Measurements from ENCODE around the gene UBE2L3. TPM values are rescaled to one million over a fixed set of nuclear protein-coding genes. Genes with fewer than 3 reads are reported as not detected.

UBE2L3 gene
- total RNA-seq, 1 donor from 2014 or later, result 47.9 TPM

- no peak for ATAC-seq
- Histone ChIP-seq H3K4me3 (peak overlapping the region; percentile 76), H3K4me1 (peaks cover 20% of the 10 kb centered on the region), H3K27me3 (ENCODE audit: low read depth) (no peaks in the 10 kb centered on the region), H3K27ac (peak overlapping the region; percentile 56), H3K36me3 (no peaks in the 10 kb centered on the region), H3K9me3 (no peaks in the 10 kb centered on the region)
- no peak for DNase-seq
- TF ChIP-seq, protein P1, sequence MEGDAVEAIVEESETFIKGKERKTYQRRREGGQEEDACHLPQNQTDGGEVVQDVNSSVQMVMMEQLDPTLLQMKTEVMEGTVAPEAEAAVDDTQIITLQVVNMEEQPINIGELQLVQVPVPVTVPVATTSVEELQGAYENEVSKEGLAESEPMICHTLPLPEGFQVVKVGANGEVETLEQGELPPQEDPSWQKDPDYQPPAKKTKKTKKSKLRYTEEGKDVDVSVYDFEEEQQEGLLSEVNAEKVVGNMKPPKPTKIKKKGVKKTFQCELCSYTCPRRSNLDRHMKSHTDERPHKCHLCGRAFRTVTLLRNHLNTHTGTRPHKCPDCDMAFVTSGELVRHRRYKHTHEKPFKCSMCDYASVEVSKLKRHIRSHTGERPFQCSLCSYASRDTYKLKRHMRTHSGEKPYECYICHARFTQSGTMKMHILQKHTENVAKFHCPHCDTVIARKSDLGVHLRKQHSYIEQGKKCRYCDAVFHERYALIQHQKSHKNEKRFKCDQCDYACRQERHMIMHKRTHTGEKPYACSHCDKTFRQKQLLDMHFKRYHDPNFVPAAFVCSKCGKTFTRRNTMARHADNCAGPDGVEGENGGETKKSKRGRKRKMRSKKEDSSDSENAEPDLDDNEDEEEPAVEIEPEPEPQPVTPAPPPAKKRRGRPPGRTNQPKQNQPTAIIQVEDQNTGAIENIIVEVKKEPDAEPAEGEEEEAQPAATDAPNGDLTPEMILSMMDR (IDR thresholded peaks at IDR 0.05), result no peak
- intact Hi-C loops (cut with DNase I), result no loop called here
Measured at GRCh38 chr22:21657020-21657359, 89.5 kb downstream of the UBE2L3 start.

- H3K4me1 ChIP-seq, result peaks cover 16% of the 10 kb centered on the region
- no peaks in the 10 kb centered on the region for H3K27me3 ChIP-seq (ENCODE audit: low read depth)
- peak overlapping the region; percentile 76 for H3K4me3 ChIP-seq
- H3K36me3 ChIP-seq, result no peaks in the 10 kb centered on the region
- intact Hi-C loops (cut with DNase I), result no loop called here
- H3K27ac ChIP-seq, result peak overlapping the region; percentile 56
- no peaks in the 10 kb centered on the region for H3K9me3 ChIP-seq
- ATAC-seq, result peak; percentile 93 to 97
- peak; percentile 91 for DNase-seq
- TF ChIP-seq, protein P1 (IDR thresholded peaks at IDR 0.05), result peak; percentile 36
Measured at GRCh38 chr22:21657360-21658032, 90.0 kb downstream of the UBE2L3 start.

DNA sequence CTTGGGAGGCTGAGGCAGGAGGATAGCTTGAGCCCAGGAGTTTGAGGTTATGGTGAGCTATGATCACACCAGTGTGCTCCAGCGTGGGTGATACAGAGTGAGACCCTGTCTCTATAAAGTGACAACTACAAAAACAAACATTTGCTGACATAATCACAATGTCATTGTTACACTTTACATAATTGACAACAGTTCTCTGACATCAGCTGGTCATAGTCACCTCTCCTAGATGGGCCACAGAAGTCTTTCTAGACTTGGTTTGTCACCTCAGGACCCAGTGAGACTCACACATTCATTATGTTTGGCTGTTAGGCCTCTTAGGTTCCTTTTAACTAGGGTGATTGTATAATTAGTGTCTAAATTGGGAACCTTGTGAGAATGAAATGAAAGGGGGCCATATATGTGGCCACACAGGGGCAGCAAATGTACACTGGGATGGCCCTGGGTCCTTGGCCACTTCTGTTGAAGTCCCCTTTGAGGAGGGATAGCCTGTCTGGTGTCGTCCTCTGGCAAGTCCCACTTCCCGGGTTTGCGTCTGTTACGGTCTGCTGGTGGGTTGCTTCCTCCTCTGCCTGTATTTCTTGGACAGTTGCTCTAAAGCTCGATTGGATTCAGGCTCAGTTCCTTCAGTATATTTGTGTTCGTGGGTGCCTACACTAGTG lies 92.5 kb downstream of the UBE2L3 start:
- no peak overlapping the region for H3K27ac ChIP-seq
- H3K4me1 ChIP-seq, result peaks cover 13% of the 10 kb centered on the region
- DNase-seq, result no peak
- no peaks in the 10 kb centered on the region for H3K36me3 ChIP-seq
- no peak overlapping the region for H3K4me3 ChIP-seq
- H3K9me3 ChIP-seq, result no peaks in the 10 kb centered on the region
- TF ChIP-seq, protein P1 (IDR thresholded peaks at IDR 0.05), result no peak
- intact Hi-C loops (cut with DNase I), result no loop called here
- no peak for ATAC-seq
- no peaks in the 10 kb centered on the region for H3K27me3 ChIP-seq (ENCODE audit: low read depth)

DNA sequence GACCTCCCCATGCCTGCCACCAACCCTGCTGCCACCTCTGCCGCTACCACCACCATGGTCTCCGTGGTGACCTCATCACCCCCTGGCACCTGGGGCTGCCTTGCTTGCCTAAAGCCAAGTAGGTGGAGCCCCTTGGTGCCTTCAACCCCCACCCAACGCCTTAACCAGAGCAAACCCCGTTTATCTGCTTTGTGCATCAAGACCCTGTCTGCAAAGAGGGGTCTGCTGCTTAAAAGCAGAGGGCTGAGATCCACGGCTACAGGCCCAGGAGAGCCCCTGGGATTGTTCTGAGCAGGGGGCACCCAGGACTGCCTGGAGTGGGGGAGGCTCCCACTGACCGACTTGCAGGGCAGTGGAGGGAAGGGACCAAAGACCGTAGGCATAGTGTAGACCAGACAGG lies 93.4 kb downstream of the UBE2L3 start:
- TF ChIP-seq, protein P1 (IDR thresholded peaks at IDR 0.05), result no peak
- DNase-seq (no peak), ATAC-seq (no peak)
- H3K4me3 ChIP-seq, result no peak overlapping the region
- H3K27me3 ChIP-seq (ENCODE audit: low read depth), result no peaks in the 10 kb centered on the region
- intact Hi-C loops (cut with DNase I), result no loop called here
- peaks cover 18% of the 10 kb centered on the region for H3K4me1 ChIP-seq
- H3K36me3 ChIP-seq, result no peaks in the 10 kb centered on the region
- no peaks in the 10 kb centered on the region for H3K9me3 ChIP-seq
- no peak overlapping the region for H3K27ac ChIP-seq

DNA sequence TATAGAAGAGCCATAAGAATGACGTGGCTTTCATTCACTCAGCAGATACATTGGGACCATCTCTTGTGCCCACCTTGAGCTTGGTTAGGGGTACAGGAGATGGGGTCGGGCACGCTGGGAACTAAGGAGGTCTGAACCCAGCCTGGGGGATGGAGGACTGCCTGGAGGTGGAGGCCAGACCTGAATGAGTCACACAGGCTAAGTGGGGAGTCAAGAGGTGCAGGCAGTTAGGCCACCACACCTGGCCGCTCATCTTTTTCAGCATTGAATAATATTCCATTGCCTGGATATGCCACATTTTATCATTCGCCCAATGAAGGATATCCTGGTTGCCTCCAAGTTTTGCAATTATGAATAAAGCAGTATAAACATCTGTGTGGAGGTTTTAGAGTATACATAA lies 94.5 kb downstream of the UBE2L3 start:
- no peak overlapping the region for H3K4me3 ChIP-seq
- H3K4me1 ChIP-seq, result peaks cover 20% of the 10 kb centered on the region
- no peaks in the 10 kb centered on the region for H3K9me3 ChIP-seq
- TF ChIP-seq, protein P1 (IDR thresholded peaks at IDR 0.05), result no peak
- no peaks in the 10 kb centered on the region for H3K36me3 ChIP-seq
- no peaks in the 10 kb centered on the region for H3K27me3 ChIP-seq (ENCODE audit: low read depth)
- DNase-seq, result no peak
- intact Hi-C loops (cut with DNase I), result no loop called here
- no peak overlapping the region for H3K27ac ChIP-seq
- no peak for ATAC-seq

Measured in lower lobe of right lung (tissue), 2 donors.